Activated T-helper 9 cell treated with anti-CD3 and anti-CD28 coated beads, Interleukin-2, amount 50 U/mL, for 16 hours (primary cell): ENCODE results near the gene CORO1C.

ENCODE experiments used
- DNase-seq: peaks from one replicate; pipeline ENCODE4 v3.0.0-alpha.2; 2020; ENCODE audit warnings: low read depth

Gene CORO1C

DNA sequence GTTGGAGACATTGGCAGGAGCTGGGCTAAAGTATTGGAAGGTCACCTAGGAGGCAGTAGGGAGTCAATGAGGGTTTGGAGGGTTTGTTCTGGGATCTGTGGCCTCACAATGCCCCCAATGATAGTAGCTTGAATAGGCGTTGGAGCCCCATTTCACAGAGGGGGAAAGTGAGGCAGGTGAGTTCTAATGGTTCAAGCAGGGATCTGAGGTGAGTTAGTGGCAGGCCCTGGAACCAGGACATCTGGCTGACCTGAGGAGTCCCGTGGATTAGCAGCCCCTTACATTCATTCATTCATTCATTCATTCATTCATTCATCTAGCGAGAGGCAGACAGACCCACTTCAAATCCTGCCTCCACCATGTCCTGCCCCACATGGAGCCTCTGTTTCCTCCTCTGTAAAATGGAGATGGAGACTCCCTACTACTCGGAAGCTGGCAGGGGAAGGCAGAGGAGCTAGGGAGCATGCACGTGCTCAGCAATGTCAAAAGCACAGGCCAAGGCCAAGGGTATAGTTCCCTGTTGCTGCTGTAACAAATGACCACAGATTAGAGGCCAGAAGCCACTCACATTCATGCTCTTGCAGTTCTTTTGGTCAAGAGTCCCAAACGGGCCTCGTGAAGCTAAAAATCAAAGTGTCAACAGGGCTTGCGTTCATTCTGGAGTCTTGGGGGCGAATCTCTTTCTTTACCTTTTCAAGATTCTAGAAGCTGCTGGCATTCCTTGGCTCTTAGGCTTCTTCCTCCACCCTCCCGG, 131.2 kb downstream of the CORO1C start:
- no peak for DNase-seq

DNA sequence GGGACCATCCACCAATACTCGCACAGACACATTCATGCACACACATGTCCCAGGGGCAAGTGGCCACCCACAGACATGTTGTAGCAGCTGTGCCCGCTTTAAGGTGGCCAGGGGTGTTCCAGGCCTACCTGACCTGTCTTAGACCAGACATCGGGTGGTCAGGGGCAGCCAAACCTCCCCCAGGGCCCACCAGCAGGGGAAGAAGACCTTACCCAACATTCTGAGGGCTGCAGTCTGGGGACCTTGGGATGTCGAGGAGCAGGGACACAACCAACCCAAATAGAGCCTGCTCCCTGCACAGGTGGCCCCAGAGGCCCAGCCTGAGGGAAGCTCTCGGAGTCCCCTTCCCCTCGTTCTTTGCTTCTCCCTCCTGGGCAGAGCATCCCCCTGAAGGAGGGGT, 131.8 kb downstream of the CORO1C start:
- no peak for DNase-seq

DNA sequence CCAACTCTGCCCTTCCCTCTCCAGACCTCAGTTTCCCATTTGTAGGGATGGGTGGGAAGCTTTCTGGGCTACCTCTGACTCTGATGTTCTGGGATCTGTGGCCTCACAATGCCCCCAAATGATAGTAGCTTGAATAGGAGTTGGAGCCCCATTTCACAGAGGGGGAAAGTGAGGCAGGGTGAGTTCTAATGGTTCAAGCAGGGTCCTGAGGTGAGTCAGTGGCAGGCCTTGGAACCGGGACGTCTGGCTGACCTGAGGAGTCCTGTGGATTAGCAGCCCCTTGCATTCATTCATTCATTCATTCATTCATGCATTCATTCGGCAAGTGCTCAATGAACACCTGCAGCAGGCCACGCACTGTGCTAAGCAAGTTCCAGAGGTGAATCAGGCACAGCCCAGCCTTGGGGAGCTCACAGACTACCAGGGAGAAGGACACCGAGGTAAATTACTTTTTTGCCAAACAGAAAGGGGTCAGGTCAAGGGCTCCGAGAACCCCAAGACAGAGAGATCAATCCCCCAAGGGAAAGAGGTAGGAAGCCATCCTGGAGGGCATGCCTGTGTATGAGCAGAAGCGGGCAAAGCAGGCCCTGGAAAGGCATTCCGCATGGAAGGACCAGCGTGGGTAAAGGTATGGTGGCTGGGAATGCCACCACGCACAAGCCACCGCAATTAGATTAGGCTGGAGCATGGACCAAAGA, 132.6 kb downstream of the CORO1C start:
- DNase-seq, result no peak

DNA sequence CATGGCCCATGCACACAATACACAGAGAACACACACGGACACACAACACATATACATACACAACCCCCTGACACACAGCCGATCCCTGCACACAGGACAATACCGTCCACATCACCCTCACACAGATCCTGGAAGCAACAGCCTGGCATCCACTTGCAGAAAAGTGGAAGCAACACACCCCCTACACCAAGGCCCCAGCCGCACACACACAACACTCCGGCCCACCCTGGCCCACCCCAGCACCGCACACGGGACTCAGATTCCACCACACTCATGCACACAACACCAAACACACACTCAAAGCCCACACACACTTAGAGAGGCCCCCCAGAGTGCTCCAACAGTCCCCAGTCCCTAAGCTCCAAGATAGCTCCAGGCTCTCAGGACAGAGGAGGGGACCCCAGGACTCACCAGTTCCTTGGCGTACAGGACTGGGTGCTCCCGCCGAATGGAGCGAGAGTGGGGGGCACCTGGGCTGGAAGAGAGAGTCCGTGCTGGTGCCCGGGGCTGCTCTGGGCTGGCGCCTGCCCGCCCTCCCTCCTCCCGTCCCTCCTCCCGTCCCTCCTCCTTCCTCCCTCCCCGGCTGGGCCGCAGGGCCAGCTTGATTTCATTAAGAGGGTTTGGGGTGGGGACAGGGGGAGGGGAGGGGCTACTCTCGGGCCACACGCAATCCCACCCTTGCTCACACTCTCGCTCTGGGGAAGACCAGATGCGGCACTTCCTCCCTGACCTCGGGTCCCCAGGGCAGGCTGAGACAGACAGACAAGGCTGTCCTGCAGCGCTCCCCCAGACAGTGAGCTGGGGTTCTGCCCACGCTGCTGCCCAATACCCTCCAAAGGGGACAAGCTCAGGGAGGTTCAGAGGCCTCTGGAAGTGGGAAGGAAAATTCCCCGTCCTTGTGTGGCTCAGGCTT, 133.5 kb downstream of the CORO1C start, which contains the start of gene TMEM119:
TMEM119 (minus strand) TSS at position 526 of the 913 bp plus-strand sequence. CDS start 5,701 bp downstream, outside the sequence.
- no peak for DNase-seq

DNA sequence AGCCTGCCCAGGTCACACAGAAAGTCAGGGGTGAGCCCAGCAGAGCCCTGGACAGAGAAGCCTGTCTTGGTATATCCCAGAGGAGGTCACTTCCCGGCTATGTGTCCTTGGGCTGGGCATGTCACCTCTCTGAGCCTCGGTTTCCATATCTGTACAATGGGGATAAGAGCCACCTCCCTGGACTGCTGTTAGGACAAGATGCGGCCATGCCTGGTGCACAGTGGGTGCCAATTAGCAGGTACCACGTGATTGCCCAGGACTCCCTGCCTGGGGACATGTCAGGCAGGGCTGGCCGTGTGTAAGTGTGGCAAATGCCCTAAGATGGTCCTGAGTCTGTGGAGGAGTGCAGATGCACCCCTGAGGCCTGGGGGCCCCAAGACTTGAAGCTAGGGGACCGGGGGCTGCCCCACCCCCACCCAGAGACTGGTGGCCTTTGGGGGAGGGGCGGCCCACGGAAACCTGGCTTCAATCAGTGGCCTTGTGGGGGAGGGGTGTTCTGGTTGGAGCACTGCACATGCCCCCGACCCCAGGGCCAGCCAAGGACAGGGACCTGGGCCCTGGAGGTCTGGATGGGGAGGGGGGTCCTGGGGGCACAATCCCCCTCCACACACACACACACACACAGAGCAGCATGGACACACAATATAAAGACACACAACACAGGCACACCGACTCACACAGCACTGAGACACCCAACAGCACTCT, 134.3 kb downstream of the CORO1C start:
- no peak for DNase-seq

DNA sequence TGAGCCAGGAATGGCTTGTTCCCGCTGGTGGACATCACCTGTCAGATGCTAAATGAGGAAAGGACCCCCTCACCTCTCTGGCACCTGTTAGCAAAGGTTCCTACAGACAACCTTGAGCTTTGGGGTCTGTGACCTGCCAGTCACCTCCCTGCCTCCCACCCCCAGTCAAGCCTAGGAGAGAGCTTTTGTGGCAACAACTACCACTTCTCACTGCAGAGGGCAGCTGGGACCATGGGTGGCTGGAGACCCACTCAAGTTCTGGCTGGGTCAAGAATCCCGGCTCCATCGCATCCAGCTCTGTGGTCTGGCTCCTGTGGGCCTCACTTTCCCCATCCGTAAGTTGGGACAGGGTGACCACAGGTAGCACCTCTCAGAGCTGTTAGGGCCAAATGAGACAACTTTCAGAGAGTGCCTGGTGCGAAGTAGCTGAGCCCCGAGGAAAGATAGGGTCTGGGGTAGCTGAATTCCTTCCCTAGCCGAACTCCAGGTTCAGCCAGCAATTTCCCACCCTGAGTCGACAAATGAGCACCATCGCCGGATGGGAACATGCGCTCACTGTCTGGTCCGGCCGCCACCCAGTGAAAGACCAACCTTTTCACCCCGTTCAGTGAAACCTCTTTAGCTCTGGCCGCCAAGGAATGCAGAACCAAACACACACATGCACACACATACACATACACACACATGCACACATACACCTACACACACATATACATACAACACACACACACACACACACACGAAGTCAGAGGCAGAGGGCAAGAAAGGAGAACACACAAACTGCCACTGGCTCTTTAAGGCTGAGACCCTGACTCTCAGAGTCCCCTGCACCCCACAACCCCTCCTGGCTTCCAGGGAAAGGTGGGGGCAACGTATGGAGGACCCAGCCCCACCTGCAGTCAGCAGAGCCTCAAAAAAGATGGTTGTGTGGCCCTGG, 135.3 kb downstream of the CORO1C start:
- no peak for DNase-seq
